Nephron progenitor cell (in vitro differentiated cells): ENCODE results near the gene ITSN2.

ENCODE experiments used
- DNase-seq: peaks from one replicate; pipeline ENCODE4 v3.0.0; 2021
- H3K27ac Mint-ChIP-seq: 2 replicates; pipeline ENCODE4 v1.8.0; 2021; ENCODE audit warnings: mild to moderate bottlenecking, moderate library complexity, mixed read lengths
- H3K27me3 Mint-ChIP-seq: 2 replicates; pipeline ENCODE4 v1.8.0; 2021; ENCODE audit warnings: mild to moderate bottlenecking, low read depth, mixed read lengths; ENCODE audit not compliant: poor library complexity
- H3K36me3 Mint-ChIP-seq: 2 replicates; pipeline ENCODE4 v1.8.0; 2021; ENCODE audit warnings: low read depth, mixed read lengths
- H3K4me1 Mint-ChIP-seq: 2 replicates; pipeline ENCODE4 v1.8.0; 2021; ENCODE audit warnings: mixed read lengths
- H3K4me3 Mint-ChIP-seq: 2 replicates; pipeline ENCODE4 v1.8.0; 2021; ENCODE audit warnings: mild to moderate bottlenecking, moderate library complexity, mixed read lengths
- H3K9me3 Mint-ChIP-seq: 2 replicates; pipeline ENCODE4 v1.8.0; 2021; ENCODE audit warnings: mild to moderate bottlenecking, moderate library complexity, mixed read lengths
- CTCF ChIP-seq: fragments of 200-600 bp; sonication (generic); IDR thresholded peaks from 2 replicates; pipeline ENCODE4 v1.5.0; 2021; ENCODE audit warnings: antibody characterized with exemption

ITSN2 gene

GRCh38 chr2:24372033-24372432 is 11.7 kb upstream of the ITSN2 start:
- TF ChIP-seq CTCF: no peak
- H3K36me3 Mint-ChIP-seq: no peaks in the 10 kb centered on the region
- H3K27me3 Mint-ChIP-seq: peaks cover 9% of the 10 kb centered on the region
- DNase-seq: no peak
- no peaks in the 10 kb centered on the region for H3K9me3 Mint-ChIP-seq
- H3K27ac Mint-ChIP-seq: no peak overlapping the region
- no peak overlapping the region for H3K4me3 Mint-ChIP-seq
- H3K4me1 Mint-ChIP-seq: peaks cover 7% of the 10 kb centered on the region

GRCh38 chr2:24365826-24366225 is 5.5 kb upstream of the ITSN2 start:
- H3K36me3 Mint-ChIP-seq: no peaks in the 10 kb centered on the region
- H3K4me1 Mint-ChIP-seq: no peaks in the 10 kb centered on the region
- no peak overlapping the region for H3K4me3 Mint-ChIP-seq
- H3K27me3 Mint-ChIP-seq: peaks cover 16% of the 10 kb centered on the region
- H3K27ac Mint-ChIP-seq: no peak overlapping the region
- no peaks in the 10 kb centered on the region for H3K9me3 Mint-ChIP-seq
- TF ChIP-seq CTCF: no peak
- DNase-seq: no peak

GRCh38 chr2:24365051-24365450 is 4.7 kb upstream of the ITSN2 start:
- Mint-ChIP-seq H3K27me3 (peaks cover 16% of the 10 kb centered on the region), H3K27ac (no peak overlapping the region), H3K9me3 (no peaks in the 10 kb centered on the region), H3K4me3 (no peak overlapping the region), H3K4me1 (no peaks in the 10 kb centered on the region), H3K36me3 (no peaks in the 10 kb centered on the region)
- TF ChIP-seq CTCF: no peak
- no peak for DNase-seq

GRCh38 chr2:24363301-24363700 is 3.0 kb upstream of the ITSN2 start:
- no peak overlapping the region for H3K4me3 Mint-ChIP-seq
- TF ChIP-seq CTCF: no peak
- H3K4me1 Mint-ChIP-seq: peaks cover 8% of the 10 kb centered on the region
- no peaks in the 10 kb centered on the region for H3K9me3 Mint-ChIP-seq
- H3K27ac Mint-ChIP-seq: no peak overlapping the region
- peaks cover 30% of the 10 kb centered on the region for H3K27me3 Mint-ChIP-seq
- H3K36me3 Mint-ChIP-seq: no peaks in the 10 kb centered on the region
- DNase-seq: no peak

- no peaks in the 10 kb centered on the region for H3K9me3 Mint-ChIP-seq
- no peak overlapping the region for H3K27ac Mint-ChIP-seq
- peak overlapping the region; percentile 43 for H3K4me3 Mint-ChIP-seq
- peaks cover 39% of the 10 kb centered on the region for H3K27me3 Mint-ChIP-seq
- H3K4me1 Mint-ChIP-seq: peaks cover 8% of the 10 kb centered on the region
- no peaks in the 10 kb centered on the region for H3K36me3 Mint-ChIP-seq
- no peak for DNase-seq
- TF ChIP-seq CTCF: no peak
These were observed 1.9 kb upstream of the ITSN2 start for GRCh38 chr2:24362253-24362652.

GRCh38 chr2:24360963-24361330 is 611 bp upstream of the ITSN2 start:
- H3K4me3 Mint-ChIP-seq: peak overlapping the region; percentile 88
- H3K4me1 Mint-ChIP-seq: peaks cover 8% of the 10 kb centered on the region
- no peaks in the 10 kb centered on the region for H3K9me3 Mint-ChIP-seq
- no peak for TF ChIP-seq CTCF
- H3K27ac Mint-ChIP-seq: no peak overlapping the region
- peaks cover 41% of the 10 kb centered on the region for H3K27me3 Mint-ChIP-seq
- no peaks in the 10 kb centered on the region for H3K36me3 Mint-ChIP-seq
- DNase-seq: no peak
